Hepatic stellate cell (primary cell): ENCODE data around the gene GALNT16.
A peak's percentile ranks its signal among the peaks of the same experiment; 100 is the strongest.
"Not testable (repeated sequence)": the region's sequence is repeated elsewhere in the genome, so short reads cannot be mapped to it uniquely, and the experiment has no call there.

Experiments
- DNase-seq: peaks from one replicate; pipeline ENCODE4 v3.0.0; 2011; ENCODE audit warnings: low spot score

Gene GALNT16

DNA sequence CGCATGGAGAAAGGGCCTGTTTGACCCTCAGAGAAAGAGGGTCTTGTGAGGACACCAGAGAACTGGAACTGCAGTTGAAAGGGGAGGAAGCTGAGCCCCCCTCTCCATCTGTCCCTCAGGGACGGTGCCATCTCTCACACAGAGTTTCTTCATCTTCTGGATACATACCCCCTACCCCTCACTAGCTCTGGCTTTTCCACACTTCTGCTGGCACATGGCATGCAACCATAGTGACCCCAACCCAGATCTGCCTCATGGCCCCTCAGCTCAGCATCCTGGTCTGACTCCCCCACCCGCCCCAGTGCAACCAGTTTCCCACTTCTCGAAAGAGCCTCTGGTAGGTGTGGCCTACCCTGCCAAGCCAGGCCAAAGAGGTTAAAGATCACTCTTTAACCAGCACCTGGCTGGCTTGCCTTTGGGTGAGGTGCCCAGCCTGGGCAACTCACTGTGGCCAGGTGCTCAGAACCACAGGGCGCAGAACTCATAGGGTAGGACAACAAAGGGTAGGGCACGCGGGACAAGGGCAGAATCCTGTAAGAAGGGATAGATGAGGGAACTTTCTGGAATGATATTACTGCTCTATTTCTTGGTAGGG, 25.8 kb downstream of the GALNT16 start:
- no peak for DNase-seq

DNA sequence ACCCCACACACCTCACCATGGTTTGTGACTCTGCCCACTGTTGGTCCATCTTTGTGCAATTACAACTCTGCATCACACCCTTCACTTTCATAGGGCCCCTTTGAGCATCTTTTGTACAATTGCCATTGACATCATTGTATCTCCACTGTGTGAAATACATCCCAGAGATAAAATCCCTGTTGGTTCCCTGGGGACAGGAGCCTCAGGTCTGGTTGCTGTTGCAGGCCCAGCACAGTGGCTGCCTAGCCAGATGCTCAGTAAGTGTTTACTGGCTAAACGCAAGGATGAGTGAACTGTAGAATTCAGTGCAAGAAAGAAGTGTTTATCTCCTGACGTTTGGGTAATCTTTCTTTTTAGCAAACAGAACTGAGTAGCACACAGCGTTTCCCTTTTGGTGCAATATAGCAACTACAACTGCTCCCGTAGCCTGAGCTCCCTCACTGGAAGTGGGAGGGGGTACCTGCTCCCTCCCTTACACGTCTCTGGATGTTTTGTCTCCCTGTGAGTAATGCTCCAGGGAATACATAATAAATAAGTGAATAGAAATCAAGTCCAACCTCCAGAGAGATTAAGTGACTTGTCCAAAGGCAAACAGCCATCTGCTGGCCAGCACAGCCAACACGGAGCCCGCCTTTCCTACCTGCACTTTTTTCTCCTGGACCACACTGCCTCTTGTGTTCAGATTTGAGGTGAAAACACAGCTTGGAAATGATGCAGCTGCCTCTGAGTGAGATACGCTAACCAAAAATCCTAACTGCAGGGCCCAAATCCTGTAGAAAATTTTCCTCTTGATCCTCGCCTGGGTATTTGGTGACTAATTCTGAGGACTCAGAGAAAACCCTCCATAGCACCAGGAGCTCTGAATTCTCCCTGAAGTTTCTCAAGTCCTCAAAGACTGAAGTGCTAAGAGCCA, 27.4 kb downstream of the GALNT16 start:
- no peak for DNase-seq

DNA sequence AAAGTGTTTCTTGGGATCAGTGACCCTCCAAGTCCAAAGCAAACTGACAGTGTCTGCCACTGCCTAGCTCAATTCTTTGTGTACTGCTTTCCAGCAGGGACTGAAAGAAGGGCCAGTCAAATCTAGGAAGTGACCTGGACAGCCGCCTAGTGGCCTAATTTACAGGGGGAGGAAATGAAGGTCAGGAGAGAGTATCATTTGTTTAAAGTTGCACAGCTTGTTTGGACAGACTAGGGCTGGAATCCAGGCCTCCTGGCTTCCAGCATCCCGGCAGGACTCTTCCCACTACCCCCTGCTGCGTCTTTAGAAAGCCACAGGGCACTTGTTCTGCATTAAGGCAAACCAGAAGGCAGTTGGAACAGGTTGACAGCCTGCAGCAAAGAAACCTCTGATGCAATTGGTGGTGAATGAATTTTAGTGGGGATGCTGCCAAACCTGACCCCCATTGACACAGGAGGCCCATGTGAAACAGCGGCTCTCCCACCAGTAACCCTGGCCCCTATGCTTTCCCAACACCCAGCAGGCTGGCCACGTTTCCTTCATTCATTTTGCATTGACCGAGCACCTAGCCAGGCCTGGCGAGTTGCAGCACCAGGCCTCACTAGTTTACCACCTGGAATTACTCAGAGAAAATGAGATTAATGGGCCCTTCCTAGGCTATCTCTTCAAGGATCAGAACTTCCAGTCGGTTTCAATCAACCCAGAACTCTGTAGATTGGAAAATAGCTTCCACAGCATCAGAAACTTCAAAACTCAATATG, 28.2 kb downstream of the GALNT16 start:
- peak; percentile 24 for DNase-seq

DNA sequence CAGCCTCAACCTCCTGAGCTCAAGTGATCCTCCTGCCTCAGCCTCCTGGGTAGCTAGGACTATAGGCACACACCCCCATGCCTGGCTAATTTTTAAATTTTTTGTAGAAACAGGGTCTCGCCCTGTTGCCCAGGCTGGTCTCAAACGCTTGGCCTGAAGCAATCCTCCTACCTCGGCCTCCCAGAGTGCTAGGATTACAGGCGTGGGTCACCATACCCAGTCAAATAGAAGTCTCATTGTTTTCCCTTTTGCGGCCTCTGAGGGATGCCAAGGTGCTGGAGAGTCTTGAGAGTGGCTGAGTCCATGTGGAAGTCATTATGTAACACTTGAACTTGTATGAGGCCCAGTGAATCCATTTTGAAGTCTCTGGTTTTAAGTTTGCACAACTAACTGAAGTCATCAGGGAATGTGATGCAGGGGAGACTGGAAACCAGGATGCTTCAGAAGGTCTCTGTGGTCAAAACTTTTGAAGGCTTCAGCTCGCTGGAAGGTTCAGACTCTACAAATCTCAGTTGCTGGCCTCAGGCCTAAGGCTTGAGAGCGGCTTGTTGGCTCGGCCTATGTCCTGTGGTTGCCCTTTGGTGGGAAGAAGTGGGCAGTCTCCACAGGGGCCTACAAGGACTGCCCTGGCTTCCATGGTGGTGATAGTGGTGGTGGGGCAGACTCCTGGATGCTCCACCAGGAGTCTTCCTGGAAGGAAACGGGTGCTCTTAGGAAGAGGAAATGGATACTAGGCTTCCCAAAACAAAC, 29.2 kb downstream of the GALNT16 start:
- DNase-seq: no peak

DNA sequence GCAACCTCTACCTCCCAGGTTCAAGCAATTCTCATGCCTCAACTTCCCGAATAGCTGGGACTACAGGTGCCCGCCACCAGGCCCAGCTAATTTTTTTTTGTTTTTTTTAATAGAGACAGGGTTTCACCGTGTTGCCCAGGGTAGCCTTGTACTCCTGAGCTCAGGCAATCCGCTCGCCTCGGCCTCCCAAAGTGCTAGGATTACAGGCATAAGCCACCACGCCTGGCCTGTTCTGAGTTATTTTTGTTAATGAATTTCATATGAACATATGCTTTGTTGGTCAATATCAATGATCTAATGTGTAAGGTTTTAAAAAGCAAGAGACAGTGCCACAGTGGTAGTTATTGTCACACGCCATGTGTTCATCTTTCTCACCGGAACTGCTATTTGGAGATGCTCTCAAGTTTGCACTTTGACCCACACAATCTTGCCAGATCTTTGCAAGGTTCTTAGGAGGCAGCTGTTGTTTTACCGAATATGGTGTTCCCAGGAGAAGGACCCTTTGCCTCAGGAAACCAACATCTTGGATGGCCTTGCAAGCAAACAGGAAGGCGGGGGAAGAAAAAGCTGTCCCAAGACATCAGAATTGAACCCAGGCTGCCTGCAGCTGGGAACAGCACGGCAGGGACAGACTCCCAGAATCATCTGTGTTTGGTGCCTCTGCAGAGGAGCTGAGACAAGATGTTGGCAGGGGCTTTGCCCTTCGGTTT, 30.0 kb downstream of the GALNT16 start:
- DNase-seq: no peak

DNA sequence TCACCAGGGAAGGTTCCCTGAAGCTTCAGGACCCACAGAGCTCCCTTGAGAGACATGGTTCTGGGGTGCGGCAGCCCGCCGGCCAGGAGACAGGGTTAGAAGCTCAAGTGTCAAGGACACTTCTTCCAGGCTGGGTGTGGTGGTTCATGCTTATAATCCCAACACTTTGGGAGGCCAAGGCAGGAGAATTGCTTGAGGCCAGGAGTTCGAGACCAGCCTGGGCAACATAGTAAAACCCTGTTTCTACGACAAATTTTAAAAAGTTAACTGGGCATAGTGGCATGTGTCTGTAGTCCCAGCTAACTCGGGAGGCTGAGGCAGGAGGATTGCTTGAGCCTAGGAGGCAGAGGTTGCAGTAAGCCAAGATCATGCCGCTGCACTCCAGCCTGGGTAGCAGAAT, 30.9 kb downstream of the GALNT16 start:
- not testable (repeated sequence) for DNase-seq

DNA sequence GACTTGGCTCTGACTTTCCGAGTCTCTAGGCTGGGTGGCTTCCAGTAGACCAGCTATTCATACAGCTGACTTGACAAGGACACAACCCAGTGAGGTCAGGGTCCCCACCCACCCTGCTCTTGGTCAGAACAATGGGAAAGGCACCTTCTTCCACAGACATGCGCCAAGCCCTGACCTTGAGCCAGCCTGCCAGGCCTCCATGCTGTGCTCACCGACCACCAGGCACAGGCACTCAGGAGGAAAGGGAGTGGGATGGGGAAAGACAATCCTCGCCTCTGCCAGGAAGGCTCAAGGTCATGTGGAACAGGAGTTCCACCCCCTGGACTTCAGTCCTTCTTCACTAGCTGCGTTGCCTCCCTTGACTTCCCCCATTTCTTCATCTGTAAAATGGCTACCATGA, 31.4 kb downstream of the GALNT16 start:
- no peak for DNase-seq

DNA sequence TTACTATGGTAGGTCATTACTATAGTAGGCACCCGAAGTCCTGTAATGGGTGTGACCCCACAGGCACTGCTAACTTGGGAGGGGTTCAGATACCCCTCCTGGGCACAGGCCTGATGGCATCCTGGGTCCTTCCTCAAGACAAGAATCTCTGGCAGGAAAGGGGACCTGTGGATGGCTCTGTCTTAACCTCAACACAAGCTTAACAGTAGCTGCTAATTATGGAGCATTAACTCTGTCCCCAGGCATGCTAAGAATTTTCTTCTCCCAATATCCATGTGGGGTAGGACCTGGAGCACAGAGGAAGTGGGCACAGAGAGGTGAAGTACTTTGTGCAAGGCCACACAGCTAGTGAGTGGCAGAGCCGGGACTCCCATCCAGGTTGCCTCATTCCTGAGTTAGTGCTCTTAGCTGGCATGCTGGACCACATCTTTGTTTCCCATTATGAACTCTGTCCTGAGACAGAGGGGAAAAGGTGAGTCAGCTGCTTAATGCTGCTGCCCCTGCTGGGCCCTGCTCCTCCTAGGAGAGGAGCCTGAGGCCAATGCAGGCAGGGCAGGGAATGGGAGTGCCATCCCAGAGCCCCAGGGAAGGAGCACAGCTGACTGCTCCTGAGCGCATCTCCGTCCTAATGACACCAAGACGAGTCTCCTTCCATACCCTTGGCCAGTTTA, 32.1 kb downstream of the GALNT16 start:
- DNase-seq: no peak

DNA sequence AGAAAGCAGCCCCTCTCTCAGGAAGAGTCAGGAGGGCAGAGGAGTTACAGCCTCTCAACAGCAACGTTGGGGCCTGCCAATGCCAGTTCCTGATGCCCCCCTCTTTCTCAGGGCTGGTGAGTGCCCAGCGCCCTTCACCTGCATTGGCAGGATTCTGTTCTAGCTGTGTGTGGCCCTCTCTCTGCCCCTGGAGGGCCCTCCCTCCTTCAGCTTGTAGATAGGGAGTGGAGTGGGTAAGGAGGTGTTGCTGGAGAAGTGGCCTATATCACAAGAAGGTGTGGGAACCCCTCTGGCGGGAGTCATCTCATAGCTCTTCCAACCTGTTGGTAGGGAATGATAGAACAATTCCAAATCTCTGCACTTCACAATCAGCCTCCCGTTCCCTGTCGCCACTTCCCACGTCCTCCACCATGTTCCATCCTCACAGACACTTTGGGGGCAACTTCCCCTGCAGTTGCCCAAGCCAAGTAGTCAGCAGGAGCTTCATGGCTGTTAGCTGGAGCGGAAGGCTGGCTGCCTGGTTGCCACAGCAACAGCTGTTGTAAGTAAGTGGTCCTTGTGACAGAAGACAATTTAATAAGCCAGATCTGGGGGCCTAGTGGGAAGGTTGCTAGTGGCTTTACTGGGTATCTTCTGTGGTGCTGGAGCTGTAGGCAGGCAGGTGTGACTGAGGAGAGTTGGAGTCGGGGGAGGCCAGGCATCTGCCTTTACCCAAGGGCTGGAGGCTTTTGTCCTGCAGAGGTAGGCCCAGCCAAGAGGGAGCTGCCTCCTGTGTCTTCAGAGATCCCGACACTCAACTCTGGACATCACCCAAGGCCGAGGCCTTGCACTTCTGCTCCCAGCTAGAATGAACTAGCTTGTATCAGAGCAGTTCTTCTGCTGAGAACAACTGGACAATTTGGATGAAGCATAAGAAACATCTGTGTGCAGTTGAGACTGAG, 38.4 kb downstream of the GALNT16 start:
- no peak for DNase-seq

DNA sequence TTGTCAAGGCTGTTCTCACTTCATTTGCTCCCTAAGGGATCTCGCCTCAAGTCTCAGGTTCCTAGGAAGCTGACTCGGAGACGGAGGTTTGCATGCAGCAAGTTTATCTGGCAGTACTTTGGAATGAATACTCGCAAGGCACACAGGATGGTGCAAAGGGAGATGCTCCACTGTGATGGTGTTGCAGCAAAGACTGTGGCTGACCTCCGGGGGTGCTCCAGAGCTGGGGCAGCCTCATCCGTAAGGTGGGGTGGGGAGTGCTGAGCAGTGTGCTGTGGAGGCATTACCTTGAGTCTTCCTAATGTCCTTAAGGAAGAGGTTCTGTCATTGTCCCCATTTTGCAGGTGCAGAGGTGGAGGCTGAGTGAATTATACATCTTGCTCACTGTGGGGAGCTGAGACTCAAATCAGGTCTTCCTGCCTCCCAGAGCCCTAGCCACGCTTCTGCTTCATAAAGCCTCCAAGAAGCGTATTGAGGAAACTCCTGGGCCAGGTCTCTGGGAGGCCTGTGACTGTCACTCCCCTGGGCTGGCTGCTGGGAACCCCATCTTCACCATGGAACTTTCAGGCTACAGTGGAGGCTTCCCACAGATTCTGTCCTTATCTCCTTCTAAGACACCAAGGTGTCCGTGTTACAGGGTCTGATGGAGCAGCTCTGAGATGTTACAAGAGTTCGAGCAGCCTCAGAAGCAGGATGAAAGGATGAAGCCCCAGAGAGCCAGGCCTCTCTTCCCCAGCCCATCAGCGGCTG, 39.5 kb downstream of the GALNT16 start:
- no peak for DNase-seq

DNA sequence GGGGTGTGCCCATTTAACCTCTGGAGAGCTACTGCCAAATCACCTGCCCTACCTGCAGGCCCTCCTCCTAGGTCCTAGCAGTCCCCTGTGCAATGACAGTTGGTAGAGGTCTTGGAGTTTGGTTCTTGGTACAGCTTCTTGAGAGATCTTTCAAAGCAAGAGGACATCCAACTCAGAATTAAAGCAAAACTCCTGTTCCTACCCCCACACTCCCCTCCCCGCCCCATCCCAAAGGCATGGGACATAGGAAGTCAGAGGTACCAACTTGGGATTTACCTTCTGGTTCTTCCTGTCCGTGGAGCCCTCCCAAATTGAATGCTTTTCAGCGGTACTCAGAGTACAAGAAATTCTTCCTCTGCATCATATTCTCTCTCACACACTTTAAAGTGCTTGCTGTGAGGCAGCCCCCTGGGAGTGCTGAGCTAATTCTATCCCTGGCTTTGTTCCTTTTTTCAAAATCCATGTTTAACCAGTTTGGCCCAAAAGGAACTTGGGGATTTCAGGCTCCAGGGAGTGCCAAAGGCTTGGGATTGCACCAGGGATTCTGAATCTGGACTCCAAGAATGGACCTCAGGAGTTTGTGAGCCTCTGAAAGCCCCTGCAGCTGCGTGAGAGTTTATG, 40.8 kb downstream of the GALNT16 start:
- no peak for DNase-seq

DNA sequence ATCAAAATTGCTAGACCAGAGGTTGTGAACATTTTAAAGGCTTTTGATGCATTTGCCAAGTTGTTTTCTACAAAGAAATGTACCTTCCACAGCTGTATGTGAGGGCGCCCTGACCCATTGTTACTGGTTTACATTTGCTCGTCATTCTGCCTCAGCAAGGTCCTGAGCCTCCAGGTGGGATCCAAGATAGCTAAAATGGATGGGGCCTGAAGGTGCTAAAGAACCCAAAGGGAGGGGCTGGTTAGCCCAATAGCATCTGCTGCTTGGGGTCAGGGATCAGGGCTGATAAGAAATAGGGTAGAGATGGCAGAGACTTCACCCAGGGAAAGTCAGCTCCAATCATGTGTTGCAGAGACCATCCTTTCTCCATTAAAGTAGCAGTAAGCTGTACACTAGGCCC, 43.1 kb downstream of the GALNT16 start:
- DNase-seq: no peak

DNA sequence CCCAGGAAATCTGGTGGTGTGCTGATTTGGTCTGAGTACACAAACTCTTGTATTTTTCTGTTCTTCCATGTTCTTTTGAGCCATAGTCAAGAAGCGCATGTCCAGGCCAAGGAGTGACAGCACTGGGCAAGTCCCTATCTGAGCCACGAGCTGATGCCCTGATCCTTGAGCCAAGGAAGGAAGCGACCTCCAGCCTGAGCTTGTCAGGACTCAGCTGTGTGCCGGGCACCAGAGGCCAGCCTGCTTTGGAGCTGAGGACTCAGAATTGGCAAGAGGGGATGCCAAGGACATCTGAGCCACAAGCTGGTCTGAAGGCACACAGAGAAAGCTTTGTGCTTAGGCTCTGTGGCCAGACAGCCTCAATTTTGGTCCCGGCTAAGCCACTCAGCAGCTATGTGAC, 52.6 kb downstream of the GALNT16 start:
- DNase-seq: no peak

DNA sequence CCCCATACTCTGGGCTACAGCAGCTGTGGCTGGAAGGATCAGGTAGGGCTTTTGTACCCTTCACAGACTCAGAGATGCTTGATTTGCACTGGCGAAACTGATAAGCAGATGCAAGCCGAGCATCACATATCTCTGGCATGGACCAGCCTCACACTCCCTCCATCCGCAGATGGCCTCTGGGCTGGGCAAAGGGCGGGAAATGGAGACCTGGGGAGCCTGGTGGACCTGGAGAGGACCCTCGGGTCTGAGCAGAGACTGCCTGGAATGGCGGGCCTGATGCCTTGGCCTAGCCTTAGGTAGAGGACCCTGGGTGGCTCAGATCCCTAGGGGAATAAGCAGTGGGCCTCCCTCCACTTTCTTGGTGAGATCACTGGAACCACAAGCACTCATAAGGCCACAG, 53.2 kb downstream of the GALNT16 start:
- no peak for DNase-seq

DNA sequence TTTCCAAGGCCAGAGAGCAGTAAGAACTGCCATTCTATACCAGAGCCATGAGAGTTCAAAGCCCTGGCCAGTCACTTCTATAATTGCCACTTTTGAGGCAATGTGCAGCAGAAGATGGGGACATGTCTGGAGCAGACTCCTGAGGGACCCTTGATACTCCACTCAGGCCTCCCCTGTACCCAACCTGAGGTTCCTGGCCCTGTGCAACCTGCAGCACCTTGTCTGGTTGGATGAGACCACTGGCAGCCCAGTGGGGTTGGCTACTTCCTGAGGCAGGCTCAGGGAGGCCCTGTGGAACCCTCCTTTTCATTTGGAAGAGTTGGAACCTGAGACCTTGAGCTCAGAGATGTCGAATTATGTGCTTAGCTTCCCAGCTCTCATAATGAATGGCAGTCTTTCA, 54.4 kb downstream of the GALNT16 start:
- no peak for DNase-seq

DNA sequence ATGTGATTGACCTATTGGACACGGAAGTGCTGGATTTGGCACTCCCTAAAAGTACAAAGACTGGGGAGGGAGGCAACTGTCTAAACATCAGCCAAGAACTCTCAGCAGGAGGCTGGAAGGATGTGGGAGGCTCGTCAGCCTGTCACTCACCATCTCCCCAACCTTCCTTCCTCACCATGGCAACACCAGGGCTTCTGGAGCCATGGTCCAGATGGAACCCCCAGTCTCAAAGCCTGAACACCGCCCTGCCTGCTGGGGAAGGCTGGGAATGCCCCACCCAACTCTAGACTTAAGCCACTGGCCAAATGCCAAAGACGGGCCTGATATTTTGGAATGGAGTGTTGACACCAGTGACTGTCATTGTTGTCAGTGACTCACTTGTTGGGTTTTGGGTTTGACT, 55.3 kb downstream of the GALNT16 start:
- no peak for DNase-seq

DNA sequence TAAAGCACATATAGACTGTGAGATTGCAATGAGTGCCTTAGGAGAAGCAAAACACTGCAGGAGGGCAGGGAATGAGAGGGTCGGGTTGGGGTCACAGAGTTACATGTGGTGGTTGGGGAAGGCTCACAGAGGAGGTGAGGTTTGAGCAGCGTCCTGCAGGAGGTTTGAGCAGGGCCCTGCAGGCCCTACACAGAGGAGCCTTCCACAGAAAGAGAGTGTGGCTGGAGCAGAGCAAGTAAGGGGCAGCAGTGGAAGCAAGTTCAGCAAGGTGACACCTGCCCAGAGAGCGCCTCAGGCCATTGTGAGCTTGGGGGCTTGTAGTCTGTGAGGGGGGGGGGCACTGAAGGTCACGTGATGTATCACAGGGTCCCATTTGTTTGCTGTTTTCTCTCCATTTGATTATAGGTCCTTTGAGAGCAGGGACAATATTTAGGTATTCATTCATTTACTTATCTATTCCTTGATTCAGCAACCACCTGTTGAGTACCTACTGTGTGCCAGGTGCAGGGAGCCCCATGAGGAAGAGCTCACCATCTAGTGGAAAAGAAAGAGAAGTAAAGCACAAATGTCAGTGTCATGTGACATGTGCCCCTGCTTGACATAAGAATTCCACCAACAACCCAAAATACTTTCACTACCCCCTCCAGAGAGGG, 56.6 kb downstream of the GALNT16 start:
- DNase-seq: no peak

DNA sequence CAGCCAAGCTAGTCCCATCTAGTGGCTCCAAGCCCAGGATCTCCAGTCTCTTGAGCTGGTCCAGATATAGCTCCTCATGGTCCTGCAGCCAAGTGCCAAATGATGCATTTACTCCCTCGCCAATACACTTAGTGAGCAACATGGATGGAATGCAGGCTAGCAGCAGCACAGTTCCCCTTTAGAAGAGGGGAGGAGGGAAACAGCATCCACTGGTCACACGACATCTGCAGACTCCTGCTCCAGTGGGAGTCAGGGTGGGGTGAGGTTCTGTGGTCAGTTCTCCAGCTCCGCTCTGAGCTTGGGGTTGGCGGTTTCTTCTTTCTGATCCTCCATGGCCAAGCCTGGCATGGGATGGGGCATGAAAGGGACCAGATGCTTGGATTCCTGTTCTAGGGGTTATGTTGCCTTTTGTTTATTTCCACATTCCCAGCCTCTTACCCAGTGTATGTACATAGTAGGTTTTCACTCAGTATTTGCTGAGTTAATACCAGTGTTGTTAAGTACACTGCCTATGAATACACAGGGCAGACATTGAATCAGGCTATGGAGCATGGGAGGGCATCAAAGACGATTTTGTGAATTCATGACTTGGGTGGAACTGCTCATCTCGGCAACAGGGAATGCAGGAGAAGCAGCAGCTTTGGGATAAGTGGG, 57.3 kb downstream of the GALNT16 start:
- peak; percentile 100 for DNase-seq
